Mesendoderm (in vitro differentiated cells): Measurements from ENCODE around the gene ZNF771.
"Not testable (repeated sequence)": the region's sequence is repeated elsewhere in the genome, so short reads cannot be mapped to it uniquely, and the experiment has no call there.

Source experiments
- DNase-seq: peaks from one replicate; pipeline ENCODE4 v3.0.0; 2013
- H2AK5ac ChIP-seq: 2 replicates; pipeline ENCODE4 v1.6.1; 2013; ENCODE audit warnings: low read length, inconsistent platforms
- H2BK120ac ChIP-seq: 2 replicates; pipeline ENCODE4 v1.6.1; 2013; ENCODE audit warnings: low read depth, mild to moderate bottlenecking, low read length, moderate library complexity, mixed read lengths
- H2BK15ac ChIP-seq: replicated peaks from 2 replicates; pipeline ENCODE4 v1.6.1; 2013; ENCODE audit warnings: low read depth, mild to moderate bottlenecking, moderate library complexity
- H2BK5ac ChIP-seq: 2 replicates; pipeline ENCODE4 v1.6.1; 2013; ENCODE audit warnings: low read length, inconsistent platforms
- H3K18ac ChIP-seq: 2 replicates; pipeline ENCODE4 v1.6.1; 2013; ENCODE audit warnings: mild to moderate bottlenecking, low read length, mixed read lengths
- H3K23ac ChIP-seq: one replicate; pipeline ENCODE4 v1.6.1; 2013; ENCODE audit warnings: low read length
- H3K27ac ChIP-seq: 2 replicates; pipeline ENCODE4 v1.5.1; 2013; ENCODE audit warnings: low read depth, mild to moderate bottlenecking, inconsistent platforms, low read length, moderate library complexity
- H3K27me3 ChIP-seq: 2 replicates; pipeline ENCODE4 v1.6.1; 2013; ENCODE audit warnings: low read length, control low read depth, mild to moderate bottlenecking, inconsistent platforms; ENCODE audit not compliant: insufficient read depth, poor library complexity
- H3K36me3 ChIP-seq: 2 replicates; pipeline ENCODE4 v1.6.1; 2013; ENCODE audit warnings: low read length, inconsistent platforms; ENCODE audit not compliant: control insufficient read depth, insufficient read depth
- H3K4ac ChIP-seq: one replicate; pipeline ENCODE4 v1.6.1; 2013; ENCODE audit warnings: low read depth, mild to moderate bottlenecking, low read length, moderate library complexity
- H3K4me1 ChIP-seq: 2 replicates; pipeline ENCODE4 v1.6.1; 2013; ENCODE audit warnings: low read depth, low read length, inconsistent platforms; ENCODE audit not compliant: control insufficient read depth
- H3K4me2 ChIP-seq: 2 replicates; pipeline ENCODE4 v1.6.1; 2013; ENCODE audit warnings: low read length
- H3K4me3 ChIP-seq: 2 replicates; pipeline ENCODE4 v1.5.1; 2013; ENCODE audit warnings: mild to moderate bottlenecking, low read length
- H3K56ac ChIP-seq: one replicate; pipeline ENCODE4 v1.6.1; 2013; ENCODE audit warnings: low read length
- H3K79me1 ChIP-seq: 2 replicates; pipeline ENCODE4 v1.6.1; 2013; ENCODE audit warnings: low read length, inconsistent platforms
- H3K79me2 ChIP-seq: 2 replicates; pipeline ENCODE4 v1.6.1; 2013; ENCODE audit warnings: mild to moderate bottlenecking, low read length; ENCODE audit not compliant: control insufficient read depth, insufficient read depth
- H3K9ac ChIP-seq: 2 replicates; pipeline ENCODE4 v1.6.1; 2013; ENCODE audit warnings: low read length, inconsistent platforms
- H4K5ac ChIP-seq: one replicate; pipeline ENCODE4 v1.6.1; 2013; ENCODE audit warnings: low read length
- H4K8ac ChIP-seq: one replicate; pipeline ENCODE4 v1.6.1; 2013; ENCODE audit warnings: low read depth, mild to moderate bottlenecking, control low read depth, low read length, moderate library complexity
- WGBS: extraction: QIAGEN DNeasy Blood & Tissue Kit; methylation state at CpG from one replicate; pipeline ENCODE4 v1.1.7; 2013; ENCODE audit warnings: low lambda C conversion rate, missing lambda C conversion rate; ENCODE audit not compliant: insufficient coverage; ENCODE audit errors: extremely low coverage; 5-methylcytosine and 5-hydroxymethylcytosine counted together

ZNF771 gene

DNA sequence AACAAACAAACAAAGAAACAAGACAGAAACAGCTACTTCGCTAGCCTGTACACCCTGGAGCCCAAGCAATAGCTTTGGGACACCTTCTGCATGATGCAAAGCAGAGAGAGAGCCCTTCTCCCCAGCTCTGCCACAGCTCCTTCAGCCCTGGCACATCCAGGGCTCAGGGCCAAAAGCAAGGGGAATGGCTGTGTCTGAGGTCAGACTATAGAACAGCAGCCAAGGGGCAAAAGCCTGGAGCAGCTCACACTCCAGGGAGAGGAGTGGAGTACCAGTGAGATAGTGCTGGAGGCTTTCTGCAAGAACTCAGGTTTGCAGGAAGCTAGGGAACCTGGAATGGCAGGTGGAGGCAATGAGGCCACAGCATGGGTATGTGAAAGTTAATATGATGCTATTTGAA, 49.9 kb downstream of the ZNF771 start:
- Histone ChIP-seq H3K4me3 (no peak overlapping the region), H2BK5ac (no peak overlapping the region), H3K4me1 (no peaks in the 10 kb centered on the region), H4K8ac (no peak overlapping the region), H2BK15ac (no peak overlapping the region), H4K5ac (no peak overlapping the region), H3K4ac (no peak overlapping the region), H3K79me1 (no peaks in the 10 kb centered on the region), H3K56ac (no peak overlapping the region), H3K23ac (no peak overlapping the region), H2BK120ac (no peak overlapping the region), H3K9ac (no peak overlapping the region), H2AK5ac (no peak overlapping the region), H3K4me2 (no peak overlapping the region), H3K36me3 (no peaks in the 10 kb centered on the region), H3K18ac (no peak overlapping the region), H3K27me3 (no peaks in the 10 kb centered on the region), H3K27ac (no peak overlapping the region), H3K79me2 (no peaks in the 10 kb centered on the region)
- no peak for DNase-seq
- no CpG with 5 or more reads among the region's 1 CpG for WGBS

DNA sequence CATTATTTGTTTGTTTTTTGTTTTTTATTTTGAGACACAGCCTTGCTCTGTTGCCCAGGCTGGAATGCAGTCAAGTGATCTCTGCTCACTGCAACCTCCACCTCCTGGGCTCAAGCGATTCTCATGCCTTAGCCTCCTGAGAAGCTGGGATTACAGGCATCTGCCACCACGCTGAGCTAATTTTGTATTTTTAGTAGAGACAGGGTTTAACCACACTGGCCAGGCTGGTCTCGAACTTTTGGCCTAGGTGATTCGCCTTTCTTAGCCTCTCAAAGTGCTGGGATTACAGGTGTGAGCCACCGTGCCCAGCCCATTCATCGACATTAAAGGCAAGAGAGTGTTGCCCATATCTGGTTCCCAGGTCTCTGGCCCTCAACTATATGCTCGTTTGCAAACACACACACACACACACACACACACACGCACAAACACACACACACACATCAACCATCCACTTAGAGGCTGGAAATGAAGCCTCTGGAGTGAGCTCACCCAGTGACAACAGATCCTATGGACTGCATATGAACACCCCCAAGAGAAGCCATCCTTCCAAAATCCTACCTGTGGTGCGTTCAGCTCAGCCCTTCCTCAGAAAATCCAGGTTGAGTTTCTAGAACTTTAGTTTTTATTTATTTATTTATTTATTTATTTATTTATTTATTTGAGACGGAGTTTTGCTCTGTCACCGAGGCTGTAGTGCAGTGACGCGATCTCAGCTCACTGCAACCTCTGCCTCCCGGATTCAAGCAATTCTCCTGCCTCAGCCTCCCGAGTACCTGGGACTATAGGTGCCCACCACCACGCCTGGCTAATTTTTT, 50.5 kb downstream of the ZNF771 start:
- H4K5ac ChIP-seq = no peak overlapping the region
- H2BK5ac ChIP-seq = no peak overlapping the region
- no peak overlapping the region for H3K27ac ChIP-seq
- no peak overlapping the region for H2AK5ac ChIP-seq
- H3K4me1 ChIP-seq = no peaks in the 10 kb centered on the region
- H3K9ac ChIP-seq = no peak overlapping the region
- no peaks in the 10 kb centered on the region for H3K27me3 ChIP-seq
- WGBS = no CpG with 5 or more reads among the region's 16 CpGs
- H3K4ac ChIP-seq = no peak overlapping the region
- H3K36me3 ChIP-seq = no peaks in the 10 kb centered on the region
- no peak overlapping the region for H3K4me3 ChIP-seq
- no peak overlapping the region for H2BK120ac ChIP-seq
- no peak overlapping the region for H4K8ac ChIP-seq
- H3K56ac ChIP-seq = no peak overlapping the region
- H3K79me2 ChIP-seq = no peaks in the 10 kb centered on the region
- DNase-seq = no peak
- no peak overlapping the region for H3K18ac ChIP-seq
- H3K23ac ChIP-seq = no peak overlapping the region
- H2BK15ac ChIP-seq = no peak overlapping the region
- no peak overlapping the region for H3K4me2 ChIP-seq
- no peaks in the 10 kb centered on the region for H3K79me1 ChIP-seq

DNA sequence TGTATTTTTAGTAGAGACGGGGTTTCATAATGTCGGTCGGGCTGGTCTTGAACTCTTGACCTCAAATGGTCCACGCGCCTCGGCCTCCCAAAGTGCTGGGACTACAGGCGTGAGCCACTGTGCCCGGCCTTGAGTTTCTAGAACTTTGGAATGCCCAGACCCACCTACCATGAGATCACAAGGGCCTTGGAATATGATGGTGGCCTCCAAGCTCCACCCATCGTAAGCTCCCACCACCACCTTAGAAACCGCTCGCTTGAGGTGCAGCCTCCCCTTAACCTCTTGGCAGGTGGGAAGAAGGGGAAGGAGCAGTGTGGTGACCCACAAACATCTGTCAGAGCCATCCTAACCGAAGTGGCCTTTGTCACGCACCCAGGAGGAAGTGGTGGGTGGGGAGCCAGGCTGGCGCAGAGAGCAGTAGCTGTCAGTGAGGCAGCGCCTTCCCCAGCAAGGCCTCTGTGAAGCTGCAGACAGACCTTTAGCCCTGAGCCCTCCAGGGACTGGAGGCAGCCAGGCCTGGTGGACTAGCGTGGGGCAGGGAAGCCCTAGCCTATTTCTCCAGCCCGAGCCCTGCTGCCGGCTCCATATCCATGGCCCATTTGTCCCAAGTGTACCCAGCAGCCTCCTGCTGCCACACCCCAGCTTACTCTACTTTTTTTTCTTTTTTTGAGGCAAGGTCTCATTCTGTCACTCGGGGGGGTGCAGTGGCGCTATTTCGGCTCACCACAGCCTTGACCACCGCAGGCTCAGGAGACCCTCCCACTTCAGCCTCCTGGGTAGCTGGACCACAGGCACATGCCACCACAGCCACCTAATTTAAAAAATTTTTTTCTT, 51.4 kb downstream of the ZNF771 start:
- no peaks in the 10 kb centered on the region for H3K79me2 ChIP-seq
- no peak overlapping the region for H4K8ac ChIP-seq
- no peaks in the 10 kb centered on the region for H3K79me1 ChIP-seq
- no peak overlapping the region for H2BK15ac ChIP-seq
- H3K4ac ChIP-seq = no peak overlapping the region
- H2AK5ac ChIP-seq = no peak overlapping the region
- no peak overlapping the region for H3K18ac ChIP-seq
- no peak overlapping the region for H2BK5ac ChIP-seq
- H2BK120ac ChIP-seq = no peak overlapping the region
- no peak overlapping the region for H3K4me3 ChIP-seq
- H3K4me1 ChIP-seq = no peaks in the 10 kb centered on the region
- no peaks in the 10 kb centered on the region for H3K27me3 ChIP-seq
- no peak overlapping the region for H4K5ac ChIP-seq
- DNase-seq = no peak
- H3K56ac ChIP-seq = no peak overlapping the region
- WGBS = no CpG with 5 or more reads among the region's 22 CpGs
- no peak overlapping the region for H3K23ac ChIP-seq
- no peak overlapping the region for H3K4me2 ChIP-seq
- no peaks in the 10 kb centered on the region for H3K36me3 ChIP-seq
- H3K27ac ChIP-seq = no peak overlapping the region
- H3K9ac ChIP-seq = no peak overlapping the region

DNA sequence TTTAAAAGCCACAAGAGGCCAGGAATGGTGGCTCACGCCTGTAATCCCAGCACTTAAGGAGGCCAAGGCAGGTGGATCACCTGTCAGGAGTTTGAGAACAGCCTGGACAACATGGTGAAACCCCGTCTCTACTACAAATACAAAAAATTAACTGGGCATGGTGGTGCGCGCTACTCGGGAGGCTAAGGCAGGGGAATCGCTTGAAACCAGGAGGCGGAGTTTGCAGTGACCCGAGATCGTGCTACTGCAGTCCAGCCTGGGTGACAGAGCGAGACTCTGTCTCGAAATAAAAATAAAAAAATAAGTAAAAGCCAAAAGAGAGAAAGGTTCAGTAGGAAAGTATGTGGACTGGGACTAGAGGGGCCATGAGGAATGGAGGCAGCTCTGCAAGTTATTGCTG, 52.0 kb downstream of the ZNF771 start:
- H4K8ac ChIP-seq = no peak overlapping the region
- H3K9ac ChIP-seq = no peak overlapping the region
- H3K27ac ChIP-seq = no peak overlapping the region
- H3K79me2 ChIP-seq = no peaks in the 10 kb centered on the region
- H3K4me3 ChIP-seq = no peak overlapping the region
- H3K23ac ChIP-seq = no peak overlapping the region
- no peak overlapping the region for H3K4me2 ChIP-seq
- WGBS = no CpG with 5 or more reads among the region's 11 CpGs
- H3K4me1 ChIP-seq = no peaks in the 10 kb centered on the region
- no peak for DNase-seq
- no peak overlapping the region for H3K18ac ChIP-seq
- no peak overlapping the region for H3K56ac ChIP-seq
- no peaks in the 10 kb centered on the region for H3K27me3 ChIP-seq
- no peak overlapping the region for H3K4ac ChIP-seq
- H3K79me1 ChIP-seq = no peaks in the 10 kb centered on the region
- H2BK5ac ChIP-seq = no peak overlapping the region
- no peak overlapping the region for H2AK5ac ChIP-seq
- H4K5ac ChIP-seq = no peak overlapping the region
- H3K36me3 ChIP-seq = no peaks in the 10 kb centered on the region
- H2BK15ac ChIP-seq = no peak overlapping the region
- H2BK120ac ChIP-seq = no peak overlapping the region

DNA sequence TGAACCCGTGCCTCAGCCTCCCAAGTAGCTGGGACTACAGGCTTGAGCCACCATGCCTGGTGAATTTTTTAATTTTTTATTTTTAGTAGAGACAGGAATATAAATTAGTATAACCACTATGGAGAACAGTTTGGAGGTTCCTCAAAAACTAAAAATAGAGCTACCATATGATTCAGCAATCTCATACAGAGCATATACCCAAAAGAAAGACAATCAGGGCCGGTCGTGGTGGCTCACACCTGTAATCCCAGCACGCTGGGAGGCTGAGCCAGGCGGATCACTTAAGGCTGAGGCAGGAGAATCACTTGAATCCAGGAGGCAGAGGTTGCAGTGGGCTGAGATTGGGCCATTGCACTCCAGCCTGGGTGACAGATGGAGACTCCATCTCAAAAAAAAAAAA, 54.0 kb downstream of the ZNF771 start:
- not testable (repeated sequence) for H3K36me3 ChIP-seq, H2BK15ac ChIP-seq, H3K79me1 ChIP-seq, H3K4me1 ChIP-seq, H3K23ac ChIP-seq, H3K4me3 ChIP-seq, H3K4ac ChIP-seq, H4K8ac ChIP-seq, H2AK5ac ChIP-seq, H3K56ac ChIP-seq, H2BK5ac ChIP-seq, H3K79me2 ChIP-seq, H2BK120ac ChIP-seq, H3K4me2 ChIP-seq, H3K18ac ChIP-seq, DNase-seq, H3K27ac ChIP-seq, H4K5ac ChIP-seq, H3K9ac ChIP-seq, H3K27me3 ChIP-seq
- WGBS = no CpG with 5 or more reads among the region's 5 CpGs
